ENCODE data around the gene ZNF155. TPM values are rescaled to one million over a fixed set of nuclear protein-coding genes. Genes with fewer than 3 reads are reported as not detected.
"Not testable (repeated sequence)": the region's sequence is repeated elsewhere in the genome, so short reads cannot be mapped to it uniquely, and the experiment has no call there.

ZNF155 gene
- 10 to 100 TPM; 12.3 to 12.9 TPM for total RNA-seq

GRCh38 chr19:43983912-43984686, at the start of gene ZNF155:
Gene ZNF155, plus strand, starts transcription at chr19:43984188. Its CDS starts 4,356 bp downstream, at chr19:43988544.
- POLR2A ChIA-PET = interaction anchor here (0.6 to 1.6 kb wide), 3 partner anchors 49 to 707 kb away, joined by 3 to 4 read pairs (median 3); partner anchors contain the start of gene ZNF45
- H3K27ac Mint-ChIP-seq = peak within 1 kb of the TSS; percentile 95
- H3K36me3 Mint-ChIP-seq = peaks cover 21% of the 10 kb centered on the region

DNA sequence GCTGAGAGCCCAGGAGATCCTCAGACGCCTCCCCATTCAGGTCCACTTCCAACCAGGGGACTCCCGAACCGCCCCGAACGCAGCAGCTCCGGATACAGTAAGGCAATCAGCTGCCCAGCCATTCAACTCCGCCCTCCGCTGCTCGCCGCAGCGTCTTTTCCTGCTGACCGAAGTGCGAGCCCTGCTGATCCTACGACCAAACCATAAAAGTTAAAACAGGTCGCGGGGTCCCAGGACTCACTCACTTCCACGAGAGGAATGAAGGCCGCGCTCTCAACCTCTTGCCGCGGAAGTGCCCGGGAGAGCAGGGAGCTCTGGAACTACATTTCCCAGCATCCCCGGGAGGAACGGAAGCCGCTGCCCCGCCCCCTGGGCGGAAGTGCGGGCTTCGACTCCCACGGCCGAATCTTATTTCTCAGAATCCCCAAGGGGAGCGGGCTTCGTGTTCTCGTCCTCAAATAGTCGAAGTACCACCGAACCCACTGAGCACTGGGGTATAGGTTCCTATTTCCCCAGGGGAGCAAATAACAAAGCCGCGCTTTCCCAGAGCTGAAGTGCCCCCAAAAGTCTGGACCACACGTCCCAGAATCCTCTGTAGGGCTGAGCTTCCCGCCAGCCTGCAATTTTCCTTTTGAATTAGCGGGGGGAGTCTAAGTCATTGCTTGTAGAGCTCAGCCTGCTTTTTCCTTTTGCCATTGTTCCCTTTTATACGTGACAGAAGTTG, 48.8 kb upstream of the ZNF155 start, which contains the start of gene ZNF45:
TSS of gene ZNF45 (minus strand) at position 298 of the 724 bp plus-strand sequence. CDS start 13,097 bp downstream, outside the sequence.
- peak within 1 kb of the TSS; percentile 93 for H3K4me3 Mint-ChIP-seq
- ATAC-seq (ENCODE audit: low read depth) = peak; percentile 88
- no peaks in the 10 kb centered on the region for H3K27me3 Mint-ChIP-seq
- H3K27ac Mint-ChIP-seq = peak within 1 kb of the TSS; percentile 87
- peaks cover 32% of the 10 kb centered on the region for H3K36me3 Mint-ChIP-seq
- peaks cover 20% of the 10 kb centered on the region for H3K9me3 Mint-ChIP-seq
- H3K4me1 Mint-ChIP-seq = peaks cover 13% of the 10 kb centered on the region
- POLR2A ChIA-PET = interaction anchor here (0.6 to 1.7 kb wide), 16 partner anchors 10 to 565 kb away, joined by 3 to 10 read pairs (median 4); partner anchors contain the start of genes ZNF180, ZNF221, ZNF222 and ZNF224
- peak; percentile 86 for DNase-seq

More at GRCh38 chr19:43983912-43984686, at the start of gene ZNF155:
- ATAC-seq (ENCODE audit: low read depth) (peak; percentile 85), DNase-seq (peak; percentile 74)
- Mint-ChIP-seq H3K9me3 (peaks cover 11% of the 10 kb centered on the region), H3K27me3 (no peaks in the 10 kb centered on the region), H3K4me3 (peak within 1 kb of the TSS; percentile 96), H3K4me1 (peaks cover 6% of the 10 kb centered on the region)

DNA sequence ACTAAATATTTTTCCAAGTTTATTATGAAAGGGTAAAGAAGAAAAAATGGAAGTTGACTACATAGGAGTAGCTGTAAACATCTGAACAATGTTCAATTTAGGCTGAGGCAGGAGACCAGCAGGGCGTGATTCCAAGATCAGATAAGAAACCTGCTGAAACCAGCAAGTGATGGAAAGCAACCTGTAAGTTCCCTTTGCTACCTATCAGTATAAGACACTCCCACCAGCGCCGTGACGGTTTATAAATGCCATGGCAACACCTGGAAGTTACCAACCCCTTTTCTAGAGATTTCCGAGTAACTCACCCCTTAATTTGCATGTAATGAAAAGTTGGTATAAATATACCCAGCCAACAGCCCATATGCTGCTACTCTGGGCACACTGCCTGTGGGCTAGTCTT, 47.8 kb upstream of the ZNF155 start:
- ATAC-seq (ENCODE audit: low read depth) (no peak), DNase-seq (no peak)
- Mint-ChIP-seq H3K27me3 (no peaks in the 10 kb centered on the region), H3K27ac (no peak overlapping the region), H3K4me3 (no peak overlapping the region), H3K9me3 (peaks cover 19% of the 10 kb centered on the region), H3K36me3 (peaks cover 22% of the 10 kb centered on the region), H3K4me1 (peaks cover 13% of the 10 kb centered on the region)
- POLR2A ChIA-PET = interaction anchor here (1.5 to 1.7 kb wide), 3 partner anchors 15 to 564 kb away, joined by 5 to 10 read pairs (median 6); partner anchors contain the start of genes ZNF180, ZNF221 and ZNF283

- POLR2A ChIA-PET = no interaction called here
- H3K27me3 Mint-ChIP-seq = peaks cover 11% of the 10 kb centered on the region
- H3K4me3 Mint-ChIP-seq = no peak overlapping the region
- peaks cover 20% of the 10 kb centered on the region for H3K9me3 Mint-ChIP-seq
- ATAC-seq (ENCODE audit: low read depth) (no peak), DNase-seq (no peak)
- H3K27ac Mint-ChIP-seq = no peak overlapping the region
- no peaks in the 10 kb centered on the region for H3K36me3 Mint-ChIP-seq
- H3K4me1 Mint-ChIP-seq = peaks cover 4% of the 10 kb centered on the region
Measured at GRCh38 chr19:43939557-43940260, 44.3 kb upstream of the ZNF155 start.

DNA sequence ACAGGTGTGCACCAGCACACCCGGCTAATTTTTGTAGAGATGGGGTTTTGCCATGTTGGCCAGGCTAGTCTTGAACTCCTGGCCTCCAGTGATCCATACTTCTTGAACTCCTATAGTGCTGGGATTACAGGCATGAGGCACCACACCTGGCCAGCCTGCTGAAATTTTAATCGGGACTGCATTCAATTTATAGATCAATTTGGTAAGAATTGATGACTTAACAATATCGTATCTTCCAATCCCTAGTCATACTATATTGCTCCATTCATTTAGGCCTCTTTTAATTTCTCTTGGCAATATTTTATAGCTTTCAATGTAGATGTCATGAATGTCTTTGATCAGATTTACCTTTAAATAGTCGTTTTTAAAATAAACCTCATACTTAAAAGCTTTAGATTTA, 43.3 kb upstream of the ZNF155 start:
- Mint-ChIP-seq H3K4me3 (no peak overlapping the region), H3K36me3 (no peaks in the 10 kb centered on the region), H3K27me3 (peaks cover 11% of the 10 kb centered on the region), H3K4me1 (no peaks in the 10 kb centered on the region), H3K9me3 (peaks cover 23% of the 10 kb centered on the region), H3K27ac (no peak overlapping the region)
- DNase-seq (no peak), ATAC-seq (ENCODE audit: low read depth) (no peak)
- POLR2A ChIA-PET = no interaction called here

- Mint-ChIP-seq H3K36me3 (no peaks in the 10 kb centered on the region), H3K9me3 (peaks cover 28% of the 10 kb centered on the region), H3K27ac (no peak overlapping the region), H3K4me3 (no peak overlapping the region), H3K27me3 (peaks cover 15% of the 10 kb centered on the region), H3K4me1 (no peaks in the 10 kb centered on the region)
- ATAC-seq (ENCODE audit: low read depth) (no peak), DNase-seq (no peak)
- POLR2A ChIA-PET = no interaction called here
Measured at GRCh38 chr19:43941209-43941608, 42.8 kb upstream of the ZNF155 start.

GRCh38 chr19:43947412-43947811, 36.6 kb upstream of the ZNF155 start:
- DNase-seq; H3K36me3 Mint-ChIP-seq; H3K27ac Mint-ChIP-seq; H3K4me1 Mint-ChIP-seq; H3K4me3 Mint-ChIP-seq; ATAC-seq (ENCODE audit: low read depth); POLR2A ChIA-PET: not testable (repeated sequence)
- Mint-ChIP-seq H3K27me3 (peaks cover 22% of the 10 kb centered on the region), H3K9me3 (peaks cover 26% of the 10 kb centered on the region)

GRCh38 chr19:43949803-43950202, 34.2 kb upstream of the ZNF155 start:
- H3K27ac Mint-ChIP-seq; POLR2A ChIA-PET; ATAC-seq (ENCODE audit: low read depth); H3K4me1 Mint-ChIP-seq; H3K36me3 Mint-ChIP-seq; DNase-seq: not testable (repeated sequence)
- H3K27me3 Mint-ChIP-seq = peaks cover 11% of the 10 kb centered on the region
- peak overlapping the region; percentile 47 for H3K4me3 Mint-ChIP-seq
- peaks cover 29% of the 10 kb centered on the region for H3K9me3 Mint-ChIP-seq

DNA sequence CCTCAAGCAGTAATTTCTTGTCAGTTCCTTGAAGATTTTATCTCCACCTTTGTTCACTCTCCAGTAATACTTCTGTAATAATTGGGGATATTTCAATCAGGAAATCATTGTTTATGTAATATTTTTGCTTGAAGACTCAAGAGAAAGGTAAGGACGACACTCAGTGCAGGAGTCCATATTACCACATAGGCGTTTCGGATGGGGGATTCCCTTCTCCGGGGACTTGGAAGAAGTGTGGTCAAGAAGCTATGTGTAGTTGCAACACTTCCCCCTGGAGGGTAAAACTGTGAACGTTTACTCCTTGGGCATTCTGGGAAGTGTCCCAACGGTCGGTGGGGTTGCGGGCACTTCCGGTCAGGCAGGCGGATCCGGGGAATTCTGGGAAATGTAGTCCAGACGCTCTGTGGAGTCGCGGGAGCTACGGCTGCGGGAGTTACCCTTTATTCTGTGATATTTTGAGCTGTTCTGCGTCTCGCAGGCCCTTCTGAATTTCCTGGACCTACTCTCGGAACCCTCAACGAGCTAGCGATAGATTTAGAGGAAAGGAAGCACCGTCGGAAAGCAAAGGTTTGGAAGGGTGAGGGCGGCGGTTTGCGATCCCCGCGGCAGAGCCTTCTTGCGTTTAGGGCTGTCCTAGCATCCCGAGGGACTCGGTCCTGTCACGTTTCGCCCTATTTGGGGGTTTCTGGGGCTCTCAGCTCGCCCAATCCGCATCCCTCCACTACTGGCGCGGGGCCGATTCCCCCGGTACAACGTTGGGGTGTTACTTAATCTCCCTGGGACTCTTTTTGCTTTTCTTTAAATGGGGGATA, 32.9 kb upstream of the ZNF155 start, which contains the start of gene ZNF221:
TSS of gene ZNF221 (plus strand) at position 395 of the 812 bp plus-strand sequence. CDS start 11,499 bp downstream, outside the sequence.
- Mint-ChIP-seq H3K27me3 (peaks cover 8% of the 10 kb centered on the region), H3K4me1 (peaks cover 2% of the 10 kb centered on the region), H3K4me3 (peak within 1 kb of the TSS; percentile 93), H3K36me3 (peaks cover 5% of the 10 kb centered on the region), H3K27ac (peak within 1 kb of the TSS; percentile 78), H3K9me3 (peaks cover 22% of the 10 kb centered on the region)
- peak; percentile 71 for DNase-seq
- ATAC-seq (ENCODE audit: low read depth) = peak; percentile 86
- POLR2A ChIA-PET = interaction anchor here (1.5 kb wide), 2 partner anchors 16 to 144 kb away, joined by 4 to 10 read pairs; partner anchors contain the start of genes ZNF224 and ZNF45

- Mint-ChIP-seq H3K9me3 (peaks cover 17% of the 10 kb centered on the region), H3K4me3 (no peak overlapping the region), H3K4me1 (no peaks in the 10 kb centered on the region), H3K27me3 (no peaks in the 10 kb centered on the region), H3K27ac (no peak overlapping the region), H3K36me3 (peaks cover 7% of the 10 kb centered on the region)
- POLR2A ChIA-PET = no interaction called here
- ATAC-seq (ENCODE audit: low read depth) = no peak
- no peak for DNase-seq
Measured at GRCh38 chr19:43956827-43957226, 27.2 kb upstream of the ZNF155 start.

DNA sequence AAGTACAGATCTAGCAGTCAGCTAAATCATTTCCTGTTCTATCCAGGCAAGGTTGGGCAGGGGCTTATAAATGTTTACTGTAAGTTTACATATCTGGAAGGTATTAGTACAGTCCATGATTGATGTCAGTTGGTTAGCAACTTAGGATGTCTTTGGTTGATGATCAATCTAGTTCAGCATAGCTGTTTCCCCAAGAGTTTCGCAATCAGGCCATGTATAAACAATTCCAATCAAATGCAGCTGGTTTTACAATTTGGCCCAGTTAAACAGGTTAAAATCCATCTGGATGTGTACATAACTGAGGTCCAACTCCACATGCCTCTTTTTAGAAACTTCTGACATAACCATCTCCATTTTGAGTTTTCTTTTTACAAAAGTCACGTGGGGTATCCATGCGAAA, 26.1 kb upstream of the ZNF155 start:
- DNase-seq (no peak), ATAC-seq (ENCODE audit: low read depth) (no peak)
- Mint-ChIP-seq H3K9me3 (peaks cover 14% of the 10 kb centered on the region), H3K4me3 (no peak overlapping the region), H3K27ac (no peak overlapping the region), H3K27me3 (no peaks in the 10 kb centered on the region), H3K4me1 (no peaks in the 10 kb centered on the region), H3K36me3 (peaks cover 7% of the 10 kb centered on the region)
- POLR2A ChIA-PET = no interaction called here

DNA sequence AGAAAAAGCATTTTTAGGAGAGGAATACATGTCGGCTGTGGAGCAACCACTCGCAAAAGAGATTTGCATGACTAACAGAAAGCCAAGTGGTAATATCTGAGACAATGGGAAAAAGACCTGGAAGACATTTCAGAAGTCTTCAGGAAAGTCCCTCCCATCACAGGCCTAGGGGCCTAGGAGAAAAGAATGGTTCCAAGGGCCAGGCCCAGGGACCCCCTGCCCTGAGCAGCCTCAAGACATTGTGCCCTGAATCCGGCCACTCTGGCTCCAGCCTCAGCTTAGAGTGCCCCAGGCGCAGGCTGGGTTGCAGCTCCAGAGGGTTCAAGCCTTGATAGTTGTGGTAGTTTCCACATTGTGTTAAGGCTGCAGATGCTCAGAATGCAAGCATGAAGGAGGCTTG, 23.6 kb upstream of the ZNF155 start:
- Mint-ChIP-seq H3K36me3 (peaks cover 14% of the 10 kb centered on the region), H3K27ac (no peak overlapping the region), H3K9me3 (peaks cover 26% of the 10 kb centered on the region), H3K27me3 (no peaks in the 10 kb centered on the region), H3K4me3 (no peak overlapping the region), H3K4me1 (no peaks in the 10 kb centered on the region)
- POLR2A ChIA-PET = no interaction called here
- no peak for ATAC-seq (ENCODE audit: low read depth)
- DNase-seq = no peak

Data from activated naive CD8-positive, alpha-beta T cell treated with anti-CD3 and anti-CD28 coated beads, Interleukin-2, amount 10 ng/mL, durations not matched to agents 7 days and 5 days (primary cell).